Ecto neural progenitor cell (in vitro differentiated cells): Measurements from ENCODE around the gene SRGAP2C.
"Not testable (repeated sequence)": the region's sequence is repeated elsewhere in the genome, so short reads cannot be mapped to it uniquely, and the experiment has no call there.

Experiments
- DNase-seq: peaks from one replicate; pipeline ENCODE4 v3.0.0-alpha.2; 2018; ENCODE audit warnings: low spot score

Gene SRGAP2C

DNA sequence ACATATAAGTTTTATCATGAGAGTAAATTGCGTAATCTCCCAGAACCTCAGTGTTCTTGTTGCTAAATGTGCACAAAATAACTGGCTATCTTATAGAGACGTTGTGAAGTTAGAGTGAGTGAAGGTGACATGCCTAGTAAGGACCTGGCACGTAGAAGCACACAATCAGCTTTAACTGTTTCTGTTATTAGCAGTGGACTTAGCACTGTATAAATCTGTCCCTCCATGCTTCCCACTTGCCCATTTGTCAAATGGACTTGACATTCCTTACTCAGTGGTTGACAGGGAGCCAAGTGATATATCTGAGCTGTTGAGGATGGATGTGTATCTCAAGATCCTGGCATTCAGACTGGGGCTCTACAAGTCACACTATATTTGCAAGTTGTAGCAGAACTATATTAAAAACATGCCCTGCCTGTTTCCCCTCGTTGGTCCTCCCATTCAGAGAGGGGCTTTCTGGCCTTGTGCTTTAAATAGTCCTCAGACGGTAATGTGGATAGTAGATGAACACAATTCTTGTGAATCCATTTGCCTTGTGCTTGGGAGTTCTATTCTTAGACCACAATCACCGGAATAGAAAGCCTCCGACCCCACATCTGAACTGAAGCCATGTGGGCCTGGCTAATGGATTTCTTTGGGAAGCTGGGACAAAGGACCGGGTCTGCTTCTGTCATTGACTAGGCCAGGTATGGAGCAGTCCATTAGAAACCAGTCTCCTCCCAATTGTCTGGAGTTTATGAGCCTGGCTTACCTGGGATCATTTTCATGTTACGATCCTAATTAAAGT, 43.0 kb downstream of the SRGAP2C start:
- not testable (repeated sequence) for DNase-seq

DNA sequence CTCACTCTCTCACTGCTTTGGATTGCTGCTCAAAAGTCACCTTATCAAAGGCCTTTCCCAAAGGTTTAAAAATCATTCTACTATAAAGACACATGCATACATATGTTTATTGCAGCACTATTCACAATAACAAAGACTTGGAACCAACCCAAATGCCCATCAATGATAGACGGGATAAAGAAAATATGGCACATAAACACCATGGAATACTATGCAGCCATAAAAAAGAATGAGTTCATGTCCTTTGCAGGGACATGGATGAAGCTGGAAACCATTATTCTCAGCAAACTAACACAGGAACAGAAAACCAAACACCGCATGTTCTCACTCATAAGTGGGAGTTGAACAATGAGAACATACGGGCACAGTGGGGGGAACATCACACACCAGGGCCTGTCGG, 45.9 kb downstream of the SRGAP2C start:
- not testable (repeated sequence) for DNase-seq

DNA sequence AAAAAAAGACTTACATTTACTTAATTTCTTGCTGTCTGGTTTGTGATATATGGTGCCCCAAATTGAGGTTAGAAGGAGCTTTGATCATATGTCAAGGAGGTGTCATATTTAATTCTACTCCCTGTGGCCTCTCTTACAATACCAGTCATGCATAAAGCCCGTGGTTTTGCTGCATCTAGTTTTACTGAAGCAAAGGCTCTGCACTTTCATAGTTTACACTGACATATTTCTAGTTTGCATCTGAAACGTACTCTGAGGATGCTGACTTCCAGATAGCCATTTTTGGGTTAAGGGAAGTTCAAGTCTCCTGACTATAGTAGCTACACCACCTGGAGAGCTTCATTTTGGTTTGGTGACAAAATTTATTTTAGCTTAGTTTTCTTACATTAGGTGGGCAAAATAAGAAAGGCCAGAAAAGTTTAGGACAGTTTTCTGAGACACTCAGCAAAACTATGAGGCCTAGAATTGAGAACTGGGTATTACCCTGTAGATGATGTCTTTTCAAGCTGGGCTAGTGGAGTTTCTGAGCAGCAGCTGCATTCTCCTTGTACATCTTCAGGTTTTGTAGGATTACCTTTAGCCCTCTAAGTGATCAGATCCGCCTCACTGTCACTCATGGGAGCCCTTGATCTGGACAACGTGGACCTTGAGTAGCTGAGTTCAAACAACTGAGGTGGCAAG, 47.8 kb downstream of the SRGAP2C start:
- not testable (repeated sequence) for DNase-seq

DNA sequence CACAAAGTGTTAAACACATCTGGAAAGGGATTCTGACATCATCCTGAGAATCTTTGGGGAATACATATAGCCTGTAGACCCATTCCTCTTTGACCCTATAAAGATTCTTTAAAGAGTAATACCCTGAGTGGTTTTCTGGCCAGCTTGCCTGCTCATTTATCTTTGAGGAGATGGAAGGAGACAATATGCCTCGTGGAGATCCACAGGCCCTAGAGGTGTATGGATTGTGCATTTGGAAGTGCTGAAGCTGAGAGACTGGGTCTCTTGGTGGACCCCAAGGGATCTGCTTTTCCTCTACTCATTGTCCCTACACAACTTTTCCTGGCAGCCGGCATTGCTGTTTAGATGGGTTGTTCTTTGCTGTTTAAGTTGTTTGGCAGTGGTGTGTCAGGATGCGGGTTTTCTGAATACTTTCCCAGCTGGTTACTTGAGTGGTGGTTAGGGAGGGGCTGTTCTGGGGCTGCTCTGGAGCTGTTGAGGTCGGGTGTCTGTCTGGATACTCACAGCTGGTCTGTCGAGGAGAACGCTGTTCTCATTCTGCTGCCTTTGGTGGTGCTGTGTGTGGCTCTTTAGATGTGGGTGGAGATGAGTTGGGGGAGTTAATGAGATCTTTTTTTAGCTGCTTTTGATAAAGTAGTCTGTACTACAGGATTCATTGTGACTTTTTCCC, 49.5 kb downstream of the SRGAP2C start:
- not testable (repeated sequence) for DNase-seq

DNA sequence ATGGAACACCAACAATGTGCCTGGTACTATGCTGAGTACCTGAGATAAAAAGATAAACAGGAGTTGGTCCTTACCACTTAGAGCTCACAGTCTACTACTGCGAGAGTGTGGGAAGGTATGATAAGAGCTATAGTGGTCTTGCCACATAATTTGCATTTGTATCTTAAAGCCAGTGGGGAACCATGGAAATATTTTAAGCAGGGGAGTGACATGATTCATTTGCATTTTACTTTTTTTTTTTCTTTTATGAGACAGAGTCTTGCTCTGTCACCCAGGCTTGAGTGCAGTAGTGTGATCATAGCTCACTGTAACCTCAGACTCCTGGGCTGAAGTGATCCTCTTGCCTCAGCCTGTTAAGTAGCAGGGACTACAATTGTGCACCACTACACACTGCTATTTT, 53.6 kb downstream of the SRGAP2C start:
- DNase-seq, result not testable (repeated sequence)

DNA sequence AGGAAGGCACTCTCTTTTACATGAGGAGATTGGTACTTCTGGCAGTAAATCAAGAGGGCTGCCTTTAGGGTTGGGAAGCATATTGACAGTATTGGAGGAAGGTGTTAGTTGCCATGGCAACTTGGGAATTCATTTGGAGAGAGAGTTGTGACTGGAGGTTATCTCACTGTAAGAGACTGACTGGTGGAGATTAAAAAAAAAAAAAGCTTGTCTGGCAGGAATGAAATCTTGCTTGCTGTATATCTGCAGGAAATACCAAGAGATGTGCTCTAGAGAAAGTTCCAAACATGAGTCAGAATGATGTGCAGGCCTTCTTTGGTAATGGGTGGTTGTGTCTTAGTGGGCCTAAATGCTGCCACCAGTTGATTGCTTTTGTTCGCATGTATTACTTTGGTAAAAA, 59.1 kb downstream of the SRGAP2C start:
- DNase-seq, result not testable (repeated sequence)

DNA sequence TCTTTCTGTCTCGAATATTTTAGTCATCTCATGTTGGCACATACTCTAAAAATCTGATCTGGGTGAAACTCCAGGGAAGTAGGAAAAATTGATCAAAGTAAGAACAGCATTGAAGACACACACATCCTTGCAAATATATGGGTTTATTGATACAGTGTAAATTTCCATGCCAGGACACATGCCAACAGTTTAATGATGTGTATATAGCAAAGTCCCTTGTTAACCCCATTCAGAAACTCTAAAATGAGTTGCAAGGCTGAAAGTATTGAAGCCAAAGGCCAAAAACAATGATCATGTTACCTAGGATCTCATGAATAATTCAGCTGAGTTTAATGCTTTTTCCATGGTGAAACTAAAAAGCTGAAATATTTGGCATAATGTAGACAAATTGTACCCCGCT, 61.6 kb downstream of the SRGAP2C start:
- DNase-seq, result not testable (repeated sequence)

DNA sequence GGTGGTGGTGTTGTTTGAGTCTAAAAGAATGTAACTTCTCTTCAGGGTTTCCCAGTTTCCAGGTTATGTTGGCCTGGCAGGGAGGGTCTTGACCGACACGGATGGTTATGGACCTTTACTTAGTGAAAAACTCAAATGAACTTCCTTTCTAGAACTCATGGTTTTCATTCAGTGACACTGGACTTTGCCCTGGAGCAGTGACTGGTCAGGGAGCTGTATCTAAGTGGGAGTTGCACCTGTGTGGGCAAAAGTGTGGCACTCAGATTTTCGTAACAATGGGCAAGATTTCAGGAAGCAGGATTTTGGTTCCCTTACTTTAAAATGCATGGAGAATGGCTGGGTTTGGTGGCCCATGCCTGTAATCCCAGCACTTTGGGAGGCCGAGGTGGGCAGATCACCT, 67.9 kb downstream of the SRGAP2C start:
- DNase-seq, result not testable (repeated sequence)

DNA sequence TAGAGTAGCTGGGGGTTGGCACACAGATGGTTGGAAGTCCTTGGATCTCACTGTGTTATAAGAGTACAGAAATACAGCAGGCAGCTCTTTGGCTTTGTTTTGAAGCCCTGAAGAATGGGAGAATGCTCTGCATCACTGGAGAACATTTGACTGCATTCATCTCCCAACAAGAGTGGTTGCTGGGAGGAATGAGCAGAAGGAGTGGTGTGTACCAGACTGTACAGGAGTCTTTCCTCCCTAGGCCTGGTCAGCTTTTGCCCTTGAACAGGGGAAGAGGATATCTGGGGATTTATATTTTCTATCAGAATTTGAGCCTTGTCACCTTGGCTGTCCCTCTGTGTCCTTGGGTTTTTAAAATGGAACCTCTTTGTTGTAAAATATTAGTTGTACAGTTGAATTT, 69.8 kb downstream of the SRGAP2C start:
- DNase-seq, result not testable (repeated sequence)

DNA sequence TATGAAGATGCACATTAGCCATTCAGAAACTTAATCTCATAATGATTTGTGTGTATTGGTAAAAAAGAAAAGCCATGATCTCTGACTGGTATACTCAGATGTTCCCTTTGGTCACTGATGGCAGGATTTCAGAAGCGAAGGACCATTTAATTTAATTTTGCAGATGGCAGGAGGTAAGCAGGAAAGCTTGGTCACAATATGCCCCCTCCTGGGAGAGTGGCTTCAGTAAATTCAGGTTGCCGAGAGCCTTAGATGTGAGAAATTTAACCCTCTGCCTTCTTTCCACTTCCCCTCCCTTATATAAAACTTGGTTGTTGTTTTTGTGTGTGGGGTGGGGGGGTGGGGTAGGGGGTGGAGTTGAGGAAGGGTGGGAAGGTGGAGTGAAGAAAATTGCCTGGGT, 72.9 kb downstream of the SRGAP2C start:
- not testable (repeated sequence) for DNase-seq

DNA sequence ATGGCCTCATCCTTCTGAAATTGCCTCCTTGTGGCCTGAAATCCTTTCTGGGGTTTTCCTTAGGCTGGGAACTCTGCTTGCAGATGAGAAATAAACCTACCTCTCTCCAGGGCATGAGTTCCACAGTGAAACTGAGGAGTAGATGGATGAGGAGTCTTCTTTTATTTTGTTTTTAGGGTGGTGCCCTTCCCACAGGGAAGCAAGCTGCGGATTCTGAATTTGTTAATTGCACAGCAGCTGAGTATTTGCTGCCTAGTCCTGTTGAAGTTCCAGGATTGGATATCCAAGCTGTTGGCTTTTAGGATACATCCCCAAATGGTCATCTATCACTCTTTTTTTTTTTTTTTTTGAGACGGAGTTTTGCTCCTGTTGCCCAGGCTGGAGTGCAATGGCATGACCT, 73.4 kb downstream of the SRGAP2C start:
- not testable (repeated sequence) for DNase-seq

DNA sequence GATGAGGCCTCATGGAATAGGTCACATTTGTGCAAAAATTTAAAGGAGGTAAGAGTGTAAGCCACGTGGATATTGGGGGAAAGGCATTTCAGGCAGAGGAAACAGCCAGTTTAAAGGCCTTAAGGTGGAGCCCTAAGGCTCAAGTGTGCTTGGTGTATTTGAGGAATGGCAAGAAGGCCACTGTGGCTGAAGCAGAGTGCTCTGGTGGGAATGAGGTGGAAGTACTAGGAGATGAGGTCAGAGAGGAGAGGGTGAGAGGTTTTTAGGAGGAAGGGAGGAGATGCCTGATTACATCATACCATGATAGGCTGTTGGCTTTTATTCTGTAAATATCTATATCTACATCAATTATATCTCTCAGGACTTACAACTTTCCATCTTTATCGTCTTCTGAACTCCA, 75.4 kb downstream of the SRGAP2C start:
- not testable (repeated sequence) for DNase-seq

DNA sequence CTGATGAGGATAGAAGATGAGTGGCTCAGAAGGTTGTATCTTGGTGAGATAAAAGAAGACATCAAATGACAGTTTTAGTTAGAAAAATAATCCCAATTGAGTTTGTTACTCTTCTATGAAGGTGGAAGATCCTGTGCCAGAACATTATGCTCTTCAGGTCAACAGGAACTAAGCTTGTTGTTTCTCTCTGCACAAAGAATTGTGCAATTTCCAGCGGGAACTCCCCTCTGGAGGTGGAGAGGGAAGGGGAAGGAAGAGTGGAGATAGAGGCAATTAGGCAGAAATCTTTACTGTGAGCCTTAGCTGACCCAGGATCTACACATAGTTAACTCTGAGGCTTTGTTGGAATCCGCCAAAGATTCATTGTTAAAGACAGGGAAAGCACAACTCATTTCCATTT, 77.4 kb downstream of the SRGAP2C start:
- not testable (repeated sequence) for DNase-seq

DNA sequence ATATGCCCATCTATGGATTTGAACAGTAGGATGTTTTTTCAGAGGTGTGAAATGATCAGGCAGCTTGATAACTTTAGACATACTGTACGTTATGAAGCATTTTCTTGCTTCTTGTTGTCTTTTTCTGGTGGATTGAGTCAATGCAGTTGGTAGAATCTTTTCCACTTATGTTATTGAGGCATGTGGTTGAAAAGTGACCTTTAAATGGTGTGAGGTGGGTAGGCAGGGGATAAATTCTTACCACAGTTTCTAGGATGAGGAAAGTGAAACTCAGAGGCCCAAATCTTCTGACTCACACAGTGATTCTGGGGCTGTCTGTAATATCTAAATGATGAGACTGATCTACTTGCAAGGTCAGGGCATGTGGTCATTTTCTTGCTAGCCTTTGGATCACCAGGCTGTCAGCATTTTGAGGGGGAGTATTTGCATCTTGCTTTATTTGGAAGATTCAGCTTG, 79.0 kb downstream of the SRGAP2C start:
- DNase-seq, result not testable (repeated sequence)

DNA sequence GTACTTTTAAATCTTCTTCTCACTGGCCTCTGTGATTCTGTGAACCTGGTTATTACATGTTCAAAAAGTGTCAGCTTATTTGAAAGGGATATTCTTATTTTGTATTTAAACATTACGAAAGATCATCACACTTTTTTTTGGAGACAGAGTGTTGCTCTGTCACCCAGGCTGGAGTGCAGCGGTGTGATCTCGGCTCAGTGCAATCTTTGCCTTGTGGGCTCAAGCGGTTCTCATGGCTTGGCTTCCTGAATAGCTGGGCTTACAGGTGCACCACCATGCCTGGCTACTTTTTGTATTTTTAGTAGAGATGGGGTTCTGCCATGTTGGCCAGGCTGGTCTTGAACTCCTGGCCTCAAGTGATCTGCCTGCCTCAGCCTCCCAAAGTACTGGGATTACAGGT, 82.3 kb downstream of the SRGAP2C start:
- DNase-seq, result not testable (repeated sequence)

DNA sequence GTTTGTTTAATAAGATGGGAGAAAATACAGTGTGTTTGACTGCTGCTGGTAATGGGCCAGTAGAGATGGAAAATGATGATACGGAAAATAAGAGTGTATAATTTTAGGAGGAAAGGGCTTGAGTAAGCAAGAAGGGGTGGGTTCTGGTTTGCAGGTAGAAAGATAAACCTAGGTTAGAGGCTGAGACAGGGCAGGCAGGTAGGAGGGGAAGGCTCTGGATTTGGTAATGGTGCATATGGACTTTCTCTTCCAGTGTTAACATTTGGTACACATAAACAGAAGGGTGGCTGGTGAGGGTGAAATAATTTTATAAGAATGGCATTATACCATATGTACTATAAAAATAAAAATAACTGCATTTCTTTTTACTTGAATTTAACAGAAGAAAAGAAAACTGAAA, 84.5 kb downstream of the SRGAP2C start:
- not testable (repeated sequence) for DNase-seq

DNA sequence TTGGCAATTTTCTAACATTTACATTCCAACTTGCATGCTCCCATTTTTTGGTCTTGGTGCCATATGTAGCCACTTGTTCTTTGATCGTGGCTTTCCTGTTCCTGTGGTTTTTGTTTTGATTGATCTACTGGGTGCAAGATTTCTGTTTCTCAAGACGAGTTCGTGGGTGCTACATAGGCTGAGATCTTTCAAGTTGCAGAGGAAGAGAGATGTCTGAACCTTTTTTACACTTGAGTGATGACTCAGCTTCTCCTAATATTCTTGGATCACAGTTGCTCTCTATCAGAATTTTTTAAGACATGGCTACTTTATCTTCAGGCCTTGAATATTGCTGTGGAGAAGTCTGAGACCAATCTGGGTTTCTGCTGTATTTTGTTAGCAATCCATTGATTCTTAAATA, 85.2 kb downstream of the SRGAP2C start:
- not testable (repeated sequence) for DNase-seq

DNA sequence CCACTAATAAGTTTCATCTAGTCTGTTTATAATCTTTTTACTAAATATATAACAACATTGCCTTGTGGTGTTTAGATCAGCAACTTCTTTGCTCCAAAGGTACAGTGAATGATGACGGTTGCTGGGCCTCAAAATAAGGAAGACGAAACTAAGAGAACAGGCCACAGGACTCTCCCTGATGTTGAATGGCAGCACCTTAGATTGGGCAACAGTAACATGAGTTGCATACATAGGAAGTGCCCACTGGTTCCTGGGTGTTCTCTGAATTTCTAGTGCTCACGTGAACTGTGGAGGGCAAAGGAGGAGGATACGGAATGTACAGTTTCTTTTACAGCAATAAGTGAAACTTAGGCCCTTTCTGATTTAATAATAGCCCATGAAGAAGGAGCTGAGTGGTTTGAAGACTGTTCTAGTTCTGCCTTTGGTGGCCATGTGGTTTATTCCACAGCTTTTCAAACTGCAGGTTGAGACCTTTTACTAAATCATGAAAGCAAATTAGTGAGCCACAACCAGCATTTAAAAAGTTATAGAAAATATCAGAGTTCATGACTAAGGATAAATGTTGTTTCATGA, 86.5 kb downstream of the SRGAP2C start:
- not testable (repeated sequence) for DNase-seq

DNA sequence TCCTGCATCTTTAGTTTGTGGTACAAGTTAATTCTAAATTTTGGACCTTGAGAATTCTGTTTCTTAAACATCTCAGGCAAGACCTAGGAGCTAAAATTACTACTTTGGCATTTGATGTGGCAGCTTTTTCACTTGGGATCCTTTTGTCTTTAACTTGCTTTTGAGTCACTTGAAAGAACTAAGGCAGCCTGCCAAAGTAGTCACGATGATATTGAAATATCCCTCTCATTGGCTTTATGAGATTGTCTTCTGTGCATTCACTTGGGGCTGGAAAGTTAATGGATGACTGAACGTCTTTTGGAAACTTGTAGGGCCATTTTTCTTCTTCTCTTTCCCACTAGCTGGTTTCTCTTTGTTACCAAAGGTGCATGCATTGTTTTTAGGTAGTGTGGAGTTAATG, 90.7 kb downstream of the SRGAP2C start:
- DNase-seq, result not testable (repeated sequence)

DNA sequence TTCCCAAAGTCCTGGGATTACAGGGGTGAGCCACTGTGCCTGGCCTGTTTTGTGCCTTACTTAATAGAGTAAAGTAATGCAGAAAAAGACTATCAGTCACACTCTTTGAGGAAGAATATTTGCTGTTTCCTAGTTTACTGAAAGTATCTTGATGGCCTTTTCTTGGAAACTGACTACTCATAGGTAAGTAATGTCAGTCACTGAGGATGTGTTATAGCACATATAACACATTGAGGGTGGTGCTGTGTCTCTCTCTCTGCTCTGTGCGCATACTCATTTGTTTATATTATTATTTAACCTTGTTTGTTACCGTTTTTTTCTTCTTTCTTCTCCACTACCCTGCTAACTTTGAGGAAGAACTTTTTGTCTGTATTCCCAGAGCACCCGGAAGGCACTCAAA, 93.4 kb downstream of the SRGAP2C start:
- DNase-seq, result not testable (repeated sequence)

DNA sequence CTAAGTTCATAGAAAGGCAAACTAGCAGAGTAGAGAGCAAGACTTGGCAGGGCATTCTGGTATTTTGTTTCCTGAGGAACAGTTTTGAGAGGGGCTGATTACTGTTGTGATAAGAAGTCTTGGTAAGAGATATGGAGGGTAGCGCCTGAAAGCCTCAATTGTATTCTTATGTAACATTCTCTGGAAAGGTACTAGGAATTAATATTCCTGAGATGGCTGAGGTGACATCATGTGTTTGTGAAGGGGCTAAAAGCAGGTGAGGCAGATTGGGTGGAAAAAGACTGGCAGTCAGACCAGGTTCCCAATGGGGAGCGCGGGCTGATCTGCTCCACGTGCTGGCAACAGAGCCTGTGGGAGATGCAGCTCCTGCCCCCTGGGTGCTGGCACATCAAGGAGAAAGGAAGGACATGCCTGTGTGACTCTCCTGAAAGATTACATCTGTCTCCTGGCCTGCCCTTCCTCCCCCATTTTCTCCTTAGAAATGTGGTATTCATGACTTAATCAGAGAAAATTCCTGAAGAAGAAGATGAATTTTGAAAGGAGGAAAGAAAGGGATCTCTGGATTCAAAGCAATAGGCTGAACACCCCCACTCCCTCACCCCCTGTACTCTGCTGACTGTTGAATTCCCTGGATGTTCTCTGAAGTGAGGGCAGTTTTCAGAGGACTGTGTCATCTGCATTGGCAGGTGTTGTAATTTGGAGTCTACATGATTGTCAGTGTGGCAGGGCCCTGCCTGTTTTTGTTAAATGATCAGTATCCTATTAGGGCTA, 94.2 kb downstream of the SRGAP2C start:
- not testable (repeated sequence) for DNase-seq

DNA sequence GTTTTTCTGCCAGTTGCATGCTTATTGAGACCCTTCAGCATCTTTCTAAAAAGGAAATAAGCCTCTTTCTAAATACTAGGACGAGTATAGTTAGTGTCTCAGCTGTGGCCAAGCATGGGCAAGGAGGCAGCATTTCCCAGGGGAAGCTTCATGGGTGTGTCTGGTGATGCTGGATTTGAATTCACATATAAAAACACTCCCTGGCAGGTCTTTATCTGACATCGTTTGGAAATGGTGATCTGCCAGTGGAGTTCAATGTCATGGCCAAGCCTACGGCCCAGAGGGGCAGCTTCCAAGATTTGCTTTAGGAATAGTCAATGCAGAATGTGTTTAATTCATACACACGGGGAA, 94.7 kb downstream of the SRGAP2C start:
- not testable (repeated sequence) for DNase-seq
